HG02610 (cell line): ENCODE data around the gene BICC1.

Experiments
- ATAC-seq: cut with Tn5 transposase; IDR thresholded peaks from one replicate; pipeline ENCODE4 v1.9.1; 2021; ENCODE audit warnings: mild to moderate bottlenecking, moderate library complexity; ENCODE audit not compliant: unreplicated experiment

BICC1 gene

GRCh38 chr10:58642283-58642682, 129.6 kb downstream of the BICC1 start:
- ATAC-seq = no peak

GRCh38 chr10:58642916-58643428, 130.3 kb downstream of the BICC1 start:
- no peak for ATAC-seq

- ATAC-seq = no peak
These were observed 131.6 kb downstream of the BICC1 start for GRCh38 chr10:58644311-58644710.

- no peak for ATAC-seq
These were observed 132.9 kb downstream of the BICC1 start for GRCh38 chr10:58645416-58646146.

- no peak for ATAC-seq
These were observed 134.9 kb downstream of the BICC1 start for GRCh38 chr10:58647376-58648112.

GRCh38 chr10:58648131-58648530, 135.5 kb downstream of the BICC1 start:
- ATAC-seq = no peak

- no peak for ATAC-seq
These were observed 138.4 kb downstream of the BICC1 start for GRCh38 chr10:58651040-58651439.

- no peak for ATAC-seq
These were observed 139.1 kb downstream of the BICC1 start for GRCh38 chr10:58651742-58652141.

- ATAC-seq = no peak
These were observed 140.5 kb downstream of the BICC1 start for GRCh38 chr10:58653139-58653538.

GRCh38 chr10:58660575-58661255, 148.0 kb downstream of the BICC1 start:
- no peak for ATAC-seq

- ATAC-seq = no peak
These were observed 148.7 kb downstream of the BICC1 start for GRCh38 chr10:58661336-58661735.

- ATAC-seq = no peak
These were observed 149.2 kb downstream of the BICC1 start for GRCh38 chr10:58661902-58662301.

GRCh38 chr10:58662314-58662713, 149.6 kb downstream of the BICC1 start:
- ATAC-seq = no peak

GRCh38 chr10:58665361-58665760, 152.7 kb downstream of the BICC1 start:
- ATAC-seq = no peak

- ATAC-seq = peak; percentile 35
These were observed 153.4 kb downstream of the BICC1 start for GRCh38 chr10:58666024-58666423.

GRCh38 chr10:58667658-58668310, 155.1 kb downstream of the BICC1 start:
- no peak for ATAC-seq

GRCh38 chr10:58672845-58673244, 160.2 kb downstream of the BICC1 start:
- no peak for ATAC-seq

GRCh38 chr10:58674251-58674650, 161.6 kb downstream of the BICC1 start:
- ATAC-seq = no peak

GRCh38 chr10:58675321-58675720, 162.6 kb downstream of the BICC1 start:
- no peak for ATAC-seq

- ATAC-seq = no peak
These were observed 178.9 kb downstream of the BICC1 start for GRCh38 chr10:58691528-58691927.

- no peak for ATAC-seq
These were observed 181.2 kb downstream of the BICC1 start for GRCh38 chr10:58693919-58694318.
